Measurements from ENCODE around the gene RRAGC. TPM values are rescaled to one million over a fixed set of nuclear protein-coding genes. Genes with fewer than 3 reads are reported as not detected.

RRAGC gene, protein sequence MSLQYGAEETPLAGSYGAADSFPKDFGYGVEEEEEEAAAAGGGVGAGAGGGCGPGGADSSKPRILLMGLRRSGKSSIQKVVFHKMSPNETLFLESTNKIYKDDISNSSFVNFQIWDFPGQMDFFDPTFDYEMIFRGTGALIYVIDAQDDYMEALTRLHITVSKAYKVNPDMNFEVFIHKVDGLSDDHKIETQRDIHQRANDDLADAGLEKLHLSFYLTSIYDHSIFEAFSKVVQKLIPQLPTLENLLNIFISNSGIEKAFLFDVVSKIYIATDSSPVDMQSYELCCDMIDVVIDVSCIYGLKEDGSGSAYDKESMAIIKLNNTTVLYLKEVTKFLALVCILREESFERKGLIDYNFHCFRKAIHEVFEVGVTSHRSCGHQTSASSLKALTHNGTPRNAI
- 12.7 and 33.5 TPM in 2 replicates for total RNA-seq

DNA sequence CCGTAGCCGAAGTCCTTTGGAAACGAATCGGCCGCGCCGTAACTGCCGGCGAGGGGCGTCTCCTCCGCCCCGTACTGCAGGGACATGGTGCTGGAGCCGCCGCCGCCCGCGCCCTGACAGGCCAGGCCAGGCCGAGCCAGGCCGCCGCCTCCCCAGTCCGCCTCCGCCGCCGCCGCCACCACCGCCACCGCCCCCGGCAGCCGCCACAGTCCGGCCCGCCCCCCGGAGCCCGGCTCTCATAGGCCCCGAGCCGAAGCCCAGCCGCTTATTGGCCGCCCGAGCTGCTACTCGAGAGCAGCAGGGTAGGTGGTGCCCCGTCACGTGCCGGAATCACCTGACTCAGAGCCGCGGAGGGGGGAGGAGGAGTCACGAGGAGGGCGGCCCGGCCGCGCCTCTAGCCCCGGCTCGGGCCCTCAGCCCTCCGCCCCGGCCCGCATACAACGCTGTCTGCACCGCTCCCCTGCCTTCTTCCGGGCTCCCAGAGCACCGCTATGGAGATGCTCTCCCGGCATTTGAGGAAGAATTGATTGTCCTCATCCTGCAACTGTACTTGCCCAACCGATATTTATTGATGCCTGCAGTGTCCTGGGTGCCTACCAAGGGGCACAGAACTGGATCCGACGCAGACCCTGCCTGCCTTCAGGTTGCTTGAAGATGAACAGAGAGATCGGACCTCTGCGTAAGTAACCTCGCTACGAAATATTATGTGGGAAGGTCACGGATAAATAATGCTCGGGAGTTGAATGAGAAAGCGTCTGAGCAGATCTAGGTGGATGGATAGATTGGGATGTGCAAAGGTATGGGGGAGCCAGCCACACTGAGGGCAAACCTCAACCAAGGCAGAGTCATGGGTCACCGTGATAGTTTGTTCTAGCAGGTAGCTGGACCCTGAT is at the start of gene RRAGC:
Gene RRAGC (minus strand): TSS at position 212 of the 893 bp plus-strand sequence. CDS start 126 bp downstream, at position 86.

DNA sequence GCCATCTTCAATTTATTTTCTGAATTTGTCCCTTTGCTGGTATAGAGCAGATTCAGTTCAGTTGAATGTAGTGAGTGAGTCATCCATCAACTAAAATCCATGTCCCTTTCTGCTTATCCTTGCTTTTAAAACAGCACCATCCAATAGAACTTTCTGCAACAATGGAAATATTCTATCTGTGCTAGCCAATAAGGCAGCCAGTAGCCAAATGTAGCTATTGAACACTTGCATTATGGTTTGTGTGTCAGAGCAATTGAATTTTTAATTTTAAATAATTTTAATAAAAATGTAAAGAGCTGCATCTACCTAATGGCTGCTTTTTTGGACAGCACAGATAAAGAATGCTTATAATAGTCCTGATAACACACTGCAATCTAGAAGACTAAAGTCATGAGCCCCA is 21.9 kb upstream of the RRAGC start, which contains the start of gene GJA9:
Gene GJA9 (minus strand): TSS at position 101 of the 400 bp plus-strand sequence. CDS start 5,489 bp downstream, outside the sequence.

DNA sequence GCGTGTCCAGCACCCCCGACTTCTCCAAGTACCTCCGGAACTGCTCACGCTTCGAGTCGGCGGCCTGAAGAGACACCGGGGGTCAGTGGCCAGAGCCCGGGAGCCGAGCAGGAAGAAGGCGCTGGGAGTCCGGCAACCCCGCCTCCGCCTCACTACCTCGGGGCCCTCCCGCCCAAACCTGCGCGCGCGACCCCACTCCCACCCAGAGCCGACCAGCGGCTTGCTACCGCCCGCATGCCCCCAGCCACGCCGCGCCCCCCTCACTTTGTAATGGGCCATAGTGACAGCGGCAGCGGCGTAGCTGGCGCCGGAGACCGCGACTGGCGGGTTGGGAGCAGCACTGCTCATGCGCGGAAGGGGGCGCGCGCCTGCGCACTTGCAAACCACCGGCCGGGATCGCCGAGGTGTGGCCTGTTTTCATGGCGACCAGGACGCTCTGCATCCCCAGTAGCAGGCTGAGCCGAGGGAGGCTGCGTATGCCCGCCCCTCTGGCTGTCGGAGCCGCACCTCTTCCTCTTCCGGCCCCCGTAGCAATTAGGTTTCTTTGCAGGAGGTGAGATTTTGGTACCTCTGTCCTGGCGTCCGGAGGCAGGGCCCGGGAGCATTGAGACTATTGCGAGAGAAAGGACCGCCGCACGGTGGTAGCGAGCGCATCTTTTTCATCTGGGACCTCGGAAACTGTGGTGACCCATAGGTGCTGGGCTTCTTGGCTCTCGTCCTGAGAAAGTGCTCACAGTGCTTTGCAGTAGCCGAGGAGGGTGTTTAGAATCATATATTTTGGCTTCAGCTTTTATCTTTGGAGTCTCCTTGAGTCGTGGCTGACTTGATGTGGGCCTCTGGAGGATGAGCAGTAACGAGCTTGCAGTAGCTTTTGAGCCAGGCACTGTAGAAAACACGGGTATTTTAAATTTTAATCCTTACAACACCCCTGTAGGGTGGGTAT is 13.7 kb upstream of the RRAGC start, which contains the start of gene MYCBP:
Gene MYCBP (minus strand): TSS at position 322 of the 943 bp plus-strand sequence. CDS start 43 bp downstream, at position 279.

Small RNA genes lying within 50 kb of the gene (small RNA-seq; reads per million reads assigned to genes)
- not detected for gene GJA9-MYCBP (ENCODE audit: low replicate concordance)

Other genes with a start within 250 kb of the RRAGC start
- gene MYCBP, start 13.6 kb upstream of the RRAGC start, total RNA-seq = 3.9 and 22.8 TPM in 2 replicates
- gene GJA9, start 21.8 kb upstream of the RRAGC start, total RNA-seq = not detected in 2 replicates
- gene RHBDL2, start 82.1 kb upstream of the RRAGC start, total RNA-seq = 0.44 and 0.57 TPM in 2 replicates
- gene AKIRIN1, start 131.5 kb upstream of the RRAGC start, total RNA-seq = 32.6 and 57.6 TPM in 2 replicates
- 248 and 296 TPM in 2 replicates for gene NDUFS5, start 166.6 kb upstream of the RRAGC start, total RNA-seq